ENCODE results near the gene ITGB4. TPM values are rescaled to one million over a fixed set of nuclear protein-coding genes. Genes with fewer than 3 reads are reported as not detected.
A peak's percentile ranks its signal among the peaks of the same experiment; 100 is the strongest.

Gene ITGB4
- polyA plus RNA-seq, 2 of the 4 experiments (the other 2 are of a cell fraction), result 20.6 to 37.4 TPM

DNA sequence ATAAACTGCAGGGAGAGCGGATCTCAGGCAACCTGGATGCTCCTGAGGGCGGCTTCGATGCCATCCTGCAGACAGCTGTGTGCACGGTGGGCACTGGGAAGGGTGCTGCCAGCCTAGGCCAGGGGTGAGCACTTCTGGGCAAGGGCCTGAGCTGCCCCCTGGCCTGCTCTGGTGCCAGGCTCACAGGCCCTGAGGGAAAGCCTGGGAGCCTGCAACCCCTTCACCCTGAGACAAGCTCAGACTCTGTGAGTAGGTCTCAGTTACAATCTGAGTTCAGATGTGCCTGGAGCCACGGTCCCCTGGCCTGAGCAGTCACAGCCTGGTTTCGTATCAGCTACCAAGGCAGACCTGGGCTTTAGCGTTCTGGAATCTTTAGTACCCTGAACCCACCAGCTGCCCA lies 8.1 kb downstream of the ITGB4 start:
- no peaks in the 10 kb centered on the region for H3K4me1 ChIP-seq
- DNase-seq (ENCODE audit: low read depth in 1 of 2, low spot score in 1 of 2), result no peak
- no peaks in the 10 kb centered on the region for H3K9me3 ChIP-seq
- peak in 1 of 2 experiments; percentile 32; a peak in 3 of 6 replicates for ATAC-seq
- ChIA-PET CTCF (interaction anchor here (1.6 to 43.5 kb wide), 4 partner anchors 9 to 85 kb away, joined by 4 to 1931 read pairs (median 139); partner anchors contain the start of genes RECQL5, SAP30BP and SMIM5), POLR2A (interaction anchor here (1.1 kb wide), 1 partner anchor 51 kb away, joined by 4 read pairs; no protein-coding TSS in a partner anchor)
- no peak overlapping the region for H3K27ac ChIP-seq
- no peak for FAIRE-seq
- no peak overlapping the region for H3K4me3 ChIP-seq
- 89% methylated on average over 7 of the region's 7 CpGs for WGBS (ENCODE audit: missing lambda C conversion rate)
- no peak overlapping the region for H3K4me2 ChIP-seq
- TF ChIP-seq MYC (IDR thresholded peaks at IDR 0.05; ENCODE audit: borderline replicate concordance, low read length) (no peak), E2F6 (IDR thresholded peaks at IDR 0.05; ENCODE audit: borderline replicate concordance, low read depth) (no peak), RAD21 (conservative IDR thresholded peaks at IDR 0.05 in 1 of 2, IDR thresholded peaks at IDR 0.05 in 1 of 2) (no peak), RARB (CRISPR knock-in tag; IDR thresholded peaks at IDR 0.05) (no peak), REST (IDR thresholded peaks at IDR 0.05) (no peak), TFCP2L1 (CRISPR knock-in tag; IDR thresholded peaks at IDR 0.05) (no peak), FOSB (CRISPR knock-in tag; IDR thresholded peaks at IDR 0.05) (no peak), CBX2 (IDR thresholded peaks at IDR 0.05; ENCODE audit: borderline replicate concordance, low read depth) (no peak), CBX8 (IDR thresholded peaks at IDR 0.05) (no peak), NPAS2 (CRISPR knock-in tag; IDR thresholded peaks at IDR 0.05; ENCODE audit: borderline replicate concordance) (no peak), FOXS1 (CRISPR knock-in tag; IDR thresholded peaks at IDR 0.05) (no peak)
- TF ChIP-seq, protein P1, sequence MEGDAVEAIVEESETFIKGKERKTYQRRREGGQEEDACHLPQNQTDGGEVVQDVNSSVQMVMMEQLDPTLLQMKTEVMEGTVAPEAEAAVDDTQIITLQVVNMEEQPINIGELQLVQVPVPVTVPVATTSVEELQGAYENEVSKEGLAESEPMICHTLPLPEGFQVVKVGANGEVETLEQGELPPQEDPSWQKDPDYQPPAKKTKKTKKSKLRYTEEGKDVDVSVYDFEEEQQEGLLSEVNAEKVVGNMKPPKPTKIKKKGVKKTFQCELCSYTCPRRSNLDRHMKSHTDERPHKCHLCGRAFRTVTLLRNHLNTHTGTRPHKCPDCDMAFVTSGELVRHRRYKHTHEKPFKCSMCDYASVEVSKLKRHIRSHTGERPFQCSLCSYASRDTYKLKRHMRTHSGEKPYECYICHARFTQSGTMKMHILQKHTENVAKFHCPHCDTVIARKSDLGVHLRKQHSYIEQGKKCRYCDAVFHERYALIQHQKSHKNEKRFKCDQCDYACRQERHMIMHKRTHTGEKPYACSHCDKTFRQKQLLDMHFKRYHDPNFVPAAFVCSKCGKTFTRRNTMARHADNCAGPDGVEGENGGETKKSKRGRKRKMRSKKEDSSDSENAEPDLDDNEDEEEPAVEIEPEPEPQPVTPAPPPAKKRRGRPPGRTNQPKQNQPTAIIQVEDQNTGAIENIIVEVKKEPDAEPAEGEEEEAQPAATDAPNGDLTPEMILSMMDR (IDR thresholded peaks at IDR 0.05), result no peak
- TF ChIP-seq, protein P2, sequence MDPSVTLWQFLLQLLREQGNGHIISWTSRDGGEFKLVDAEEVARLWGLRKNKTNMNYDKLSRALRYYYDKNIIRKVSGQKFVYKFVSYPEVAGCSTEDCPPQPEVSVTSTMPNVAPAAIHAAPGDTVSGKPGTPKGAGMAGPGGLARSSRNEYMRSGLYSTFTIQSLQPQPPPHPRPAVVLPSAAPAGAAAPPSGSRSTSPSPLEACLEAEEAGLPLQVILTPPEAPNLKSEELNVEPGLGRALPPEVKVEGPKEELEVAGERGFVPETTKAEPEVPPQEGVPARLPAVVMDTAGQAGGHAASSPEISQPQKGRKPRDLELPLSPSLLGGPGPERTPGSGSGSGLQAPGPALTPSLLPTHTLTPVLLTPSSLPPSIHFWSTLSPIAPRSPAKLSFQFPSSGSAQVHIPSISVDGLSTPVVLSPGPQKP (IDR thresholded peaks at IDR 0.05; ENCODE audit: low read depth, low read length), result no peak
- TF ChIP-seq, protein P3, sequence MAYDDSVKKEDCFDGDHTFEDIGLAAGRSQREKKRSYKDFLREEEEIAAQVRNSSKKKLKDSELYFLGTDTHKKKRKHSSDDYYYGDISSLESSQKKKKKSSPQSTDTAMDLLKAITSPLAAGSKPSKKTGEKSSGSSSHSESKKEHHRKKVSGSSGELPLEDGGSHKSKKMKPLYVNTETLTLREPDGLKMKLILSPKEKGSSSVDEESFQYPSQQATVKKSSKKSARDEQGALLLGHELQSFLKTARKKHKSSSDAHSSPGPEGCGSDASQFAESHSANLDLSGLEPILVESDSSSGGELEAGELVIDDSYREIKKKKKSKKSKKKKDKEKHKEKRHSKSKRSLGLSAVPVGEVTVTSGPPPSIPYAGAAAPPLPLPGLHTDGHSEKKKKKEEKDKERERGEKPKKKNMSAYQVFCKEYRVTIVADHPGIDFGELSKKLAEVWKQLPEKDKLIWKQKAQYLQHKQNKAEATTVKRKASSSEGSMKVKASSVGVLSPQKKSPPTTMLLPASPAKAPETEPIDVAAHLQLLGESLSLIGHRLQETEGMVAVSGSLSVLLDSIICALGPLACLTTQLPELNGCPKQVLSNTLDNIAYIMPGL (CRISPR knock-in tag; IDR thresholded peaks at IDR 0.05; ENCODE audit: borderline replicate concordance), result no peak
- TF ChIP-seq, protein P4, sequence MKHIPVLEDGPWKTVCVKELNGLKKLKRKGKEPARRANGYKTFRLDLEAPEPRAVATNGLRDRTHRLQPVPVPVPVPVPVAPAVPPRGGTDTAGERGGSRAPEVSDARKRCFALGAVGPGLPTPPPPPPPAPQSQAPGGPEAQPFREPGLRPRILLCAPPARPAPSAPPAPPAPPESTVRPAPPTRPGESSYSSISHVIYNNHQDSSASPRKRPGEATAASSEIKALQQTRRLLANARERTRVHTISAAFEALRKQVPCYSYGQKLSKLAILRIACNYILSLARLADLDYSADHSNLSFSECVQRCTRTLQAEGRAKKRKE (CRISPR knock-in tag; IDR thresholded peaks at IDR 0.05; ENCODE audit: low read depth), result no peak
- TF ChIP-seq, protein P5, sequence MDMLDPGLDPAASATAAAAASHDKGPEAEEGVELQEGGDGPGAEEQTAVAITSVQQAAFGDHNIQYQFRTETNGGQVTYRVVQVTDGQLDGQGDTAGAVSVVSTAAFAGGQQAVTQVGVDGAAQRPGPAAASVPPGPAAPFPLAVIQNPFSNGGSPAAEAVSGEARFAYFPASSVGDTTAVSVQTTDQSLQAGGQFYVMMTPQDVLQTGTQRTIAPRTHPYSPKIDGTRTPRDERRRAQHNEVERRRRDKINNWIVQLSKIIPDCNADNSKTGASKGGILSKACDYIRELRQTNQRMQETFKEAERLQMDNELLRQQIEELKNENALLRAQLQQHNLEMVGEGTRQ (IDR thresholded peaks at IDR 0.05), result no peak
